K562 (cell line): ENCODE data around the gene MND1.

Experiments
- BRF2 ChIP-seq: IDR thresholded peaks from 3 replicates; pipeline ENCODE4 v1.6.1; 2011; ENCODE audit warnings: borderline replicate concordance, mild to moderate bottlenecking; ENCODE audit not compliant: insufficient read length, insufficient read depth
- CHCHD3 ChIP-seq: fragments of 250-450 bp; sonication (Bioruptor Pico); IDR thresholded peaks from 2 replicates; pipeline ENCODE4 v2.1.2; 2022; ENCODE audit warnings: mild to moderate bottlenecking
- CTCF ChIP-seq, 3 experiments: IDR thresholded peaks in 2 of 3; conservative IDR thresholded peaks in 1 of 3; 2 replicates each; pipeline ENCODE4 v1.5.1; 2011 to 2012; ENCODE audit warnings: low read length in 3 of 3, mild to moderate bottlenecking in 3 of 3, control low read depth in 2 of 3, improper control_type of control experiment in 1 of 3, inconsistent platforms in 1 of 3, low read depth in 1 of 3, mixed read lengths in 1 of 3, moderate library complexity in 1 of 3; ENCODE audit not compliant: insufficient read depth in 2 of 3
- MAX ChIP-seq: sonication (generic); formaldehyde crosslinking; IDR thresholded peaks from 2 replicates; pipeline ENCODE4 v1.9.0; 2022; ENCODE audit warnings: mild to moderate bottlenecking, missing genetic modification reagents
- MTA1 ChIP-seq: fragments of 450-650 bp; IDR thresholded peaks from 2 replicates; pipeline ENCODE4 v1.6.1; 2017; ENCODE audit warnings: borderline replicate concordance
- SMC3 ChIP-seq: conservative IDR thresholded peaks from 2 replicates; pipeline ENCODE4 v1.6.1; 2011; ENCODE audit warnings: low read depth, low read length, improper control_type of control experiment; ENCODE audit not compliant: insufficient read depth
- ZBED1 ChIP-seq: IDR thresholded peaks from 2 replicates; pipeline ENCODE4 v1.6.1; 2014
- ZBTB1 ChIP-seq: sonication (generic); formaldehyde crosslinking; IDR thresholded peaks from 2 replicates; pipeline ENCODE4 v1.8.1; 2023; ENCODE audit warnings: missing genetic modification reagents, low read depth, mild to moderate bottlenecking, borderline replicate concordance
- ZNF140 ChIP-seq: fragments of 250-450 bp; sonication (Bioruptor Pico); IDR thresholded peaks from 2 replicates; pipeline ENCODE4 v1.8.0; 2021; ENCODE audit warnings: moderate library complexity, mild to moderate bottlenecking, inconsistent platforms

- TF ChIP-seq CTCF (IDR thresholded peaks at IDR 0.05 in 2 of 3, conservative IDR thresholded peaks at IDR 0.05 in 1 of 3; ENCODE audit: insufficient read depth in 2 of 3, low read depth in 1 of 3, low read length in 3 of 3) (no peak), MTA1 (no peak), ZBTB1 (CRISPR knock-in tag) (no peak), ZBED1 (no peak), CHCHD3 (CRISPR knock-in tag) (no peak), MAX (CRISPR knock-in tag) (no peak), BRF2 (no peak), SMC3 (no peak), ZNF140 (no peak)
Observed at GRCh38 chr4:153347117-153347516, 2.6 kb downstream of the MND1 start.
